Astrocyte (in vitro differentiated cells and primary cell): ENCODE measurements around the gene TES.

Experiments
- EZH2 ChIP-seq: IDR thresholded peaks from 2 replicates; pipeline ENCODE4 v1.6.1; 2012; ENCODE audit warnings: mild to moderate bottlenecking, low read length, inconsistent platforms; ENCODE audit not compliant: insufficient read depth
- TF ChIP-seq, protein P1 (sequence below): IDR thresholded peaks from 2 replicates; pipeline ENCODE4 v1.5.1; 2011; ENCODE audit warnings: low read depth, mild to moderate bottlenecking, inconsistent platforms, low read length, moderate library complexity; ENCODE audit not compliant: insufficient read depth

DNA sequence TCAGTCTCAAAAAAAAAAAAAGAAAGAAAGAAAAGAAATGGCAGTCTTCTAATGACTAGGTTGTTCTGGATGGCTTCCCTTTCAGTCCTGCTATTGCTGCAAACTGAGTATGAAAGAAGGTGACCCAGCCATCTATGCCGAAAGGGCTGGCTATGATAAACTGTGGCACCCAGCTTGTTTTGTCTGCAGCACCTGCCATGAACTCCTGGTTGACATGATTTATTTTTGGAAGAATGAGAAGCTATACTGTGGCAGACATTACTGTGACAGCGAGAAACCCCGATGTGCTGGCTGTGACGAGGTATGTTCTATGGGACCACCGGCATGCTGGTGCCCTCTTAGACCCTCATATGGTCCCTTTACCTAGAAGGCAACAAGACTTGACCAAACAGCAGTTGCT lies 41.3 kb downstream of the TES start:
- TF ChIP-seq, protein P1, sequence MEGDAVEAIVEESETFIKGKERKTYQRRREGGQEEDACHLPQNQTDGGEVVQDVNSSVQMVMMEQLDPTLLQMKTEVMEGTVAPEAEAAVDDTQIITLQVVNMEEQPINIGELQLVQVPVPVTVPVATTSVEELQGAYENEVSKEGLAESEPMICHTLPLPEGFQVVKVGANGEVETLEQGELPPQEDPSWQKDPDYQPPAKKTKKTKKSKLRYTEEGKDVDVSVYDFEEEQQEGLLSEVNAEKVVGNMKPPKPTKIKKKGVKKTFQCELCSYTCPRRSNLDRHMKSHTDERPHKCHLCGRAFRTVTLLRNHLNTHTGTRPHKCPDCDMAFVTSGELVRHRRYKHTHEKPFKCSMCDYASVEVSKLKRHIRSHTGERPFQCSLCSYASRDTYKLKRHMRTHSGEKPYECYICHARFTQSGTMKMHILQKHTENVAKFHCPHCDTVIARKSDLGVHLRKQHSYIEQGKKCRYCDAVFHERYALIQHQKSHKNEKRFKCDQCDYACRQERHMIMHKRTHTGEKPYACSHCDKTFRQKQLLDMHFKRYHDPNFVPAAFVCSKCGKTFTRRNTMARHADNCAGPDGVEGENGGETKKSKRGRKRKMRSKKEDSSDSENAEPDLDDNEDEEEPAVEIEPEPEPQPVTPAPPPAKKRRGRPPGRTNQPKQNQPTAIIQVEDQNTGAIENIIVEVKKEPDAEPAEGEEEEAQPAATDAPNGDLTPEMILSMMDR = no peak
- no peak for TF ChIP-seq EZH2
